ENCODE results near the gene TUSC2. TPM values are rescaled to one million over a fixed set of nuclear protein-coding genes. Genes with fewer than 3 reads are reported as not detected.

Gene TUSC2
- polyA plus RNA-seq, 1 of the 3 experiments (the other 2 are of a cell fraction): 58.7 TPM

DNA sequence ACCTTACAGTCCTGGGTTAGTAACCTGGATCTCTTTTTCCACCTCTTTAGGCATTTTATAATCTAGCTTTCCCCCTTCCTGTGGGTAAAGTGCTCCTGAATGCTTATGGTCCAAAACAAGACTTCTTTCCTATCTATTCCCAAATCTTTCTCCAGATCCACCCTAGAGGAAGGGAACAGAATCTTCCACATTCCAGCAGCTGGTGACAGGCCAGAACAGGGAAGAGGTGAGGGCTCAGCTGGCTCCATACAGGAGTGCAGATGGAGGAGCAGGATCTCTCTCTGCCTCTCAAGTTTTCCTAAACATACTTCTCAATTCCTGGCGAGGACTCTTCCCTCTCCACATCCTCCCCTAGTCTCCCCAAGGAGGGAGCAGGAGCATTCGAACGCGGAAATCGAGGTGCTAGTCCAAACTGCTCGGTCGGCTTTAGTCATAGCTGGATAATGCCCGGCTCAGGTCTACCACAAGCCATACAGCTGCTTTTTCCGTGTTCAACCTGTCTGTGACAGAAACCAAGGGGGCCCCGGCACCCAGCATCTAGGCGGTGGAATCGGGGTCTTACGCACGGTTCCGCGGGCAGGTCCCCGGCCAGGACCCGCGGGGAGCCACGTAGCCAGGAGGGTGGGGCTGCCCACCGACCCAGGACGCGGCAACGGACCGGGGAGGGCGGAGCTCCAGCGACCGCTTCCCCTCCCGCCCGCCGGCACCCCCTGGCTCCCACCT, 8.6 kb upstream of the TUSC2 start:
- Histone ChIP-seq H3K36me3 (replicated peaks in 1 of 2; ENCODE audit: control insufficient read depth in 1 of 2, insufficient read depth in 2 of 2, low read length in 1 of 2) (peaks cover 2 to 6% of the 10 kb centered on the region in 2 experiments), H2AFZ (ENCODE audit: low read depth) (peak overlapping the region; percentile 37), H3K4me1 (ENCODE audit: control insufficient read depth in 1 of 2, insufficient read depth in 2 of 2, low read depth in 1 of 2, low read length in 1 of 2) (peaks cover 10 to 33% of the 10 kb centered on the region in 2 experiments), H3K4me2 (peak overlapping the region; percentile 91), H4K20me1 (ENCODE audit: insufficient read depth) (peaks cover 10% of the 10 kb centered on the region; the same call in 1 of the 2 replicates), H3K9me3 (no peaks in the 10 kb centered on the region), H3K9ac (peak overlapping the region; percentile 78), H3K9me2 (no peaks in the 10 kb centered on the region), H3K79me2 (ENCODE audit: insufficient read depth) (peaks cover 64% of the 10 kb centered on the region), H3K27ac (ENCODE audit: low read depth in 2 of 2, low read length in 1 of 2) (peak overlapping the region; percentile 82 to 86), H3K27me3 (ENCODE audit: insufficient read depth) (no peaks in the 10 kb centered on the region), H3F3A (replicated peaks; ENCODE audit: insufficient read depth) (peaks cover 3% of the 10 kb centered on the region), H3K4me3 (ENCODE audit: low read depth in 2 of 2, low read length in 1 of 2) (peak overlapping the region; percentile 77 to 79)
- WGBS (ENCODE audit: low lambda C conversion rate): 0% methylated on average over 21 of the region's 31 CpGs
- ChIA-PET CTCF (interaction anchor here (0.6 to 6.8 kb wide), 18 partner anchors 9 to 230 kb away, joined by 3 to 60 read pairs (median 4); partner anchors contain the start of genes CYB561D2, HYAL1, HYAL2 and IFRD2), POLR2A (interaction anchor here (0.6 to 3.6 kb wide), 15 partner anchors 9 to 232 kb away, joined by 3 to 38 read pairs (median 4); partner anchors contain the start of genes C3orf18, CYB561D2, HEMK1 and HYAL3)
- no peak for TF ChIP-seq POLR2AphosphoS5 (IDR thresholded peaks at IDR 0.05; ENCODE audit: low read depth, low read length)
- no peak for TF ChIP-seq RXRA (IDR thresholded peaks at IDR 0.05; ENCODE audit: borderline replicate concordance, low read depth)
- no peak for TF ChIP-seq GABPA (IDR thresholded peaks at IDR 0.05; ENCODE audit: low read depth)
- TF ChIP-seq, protein P1, sequence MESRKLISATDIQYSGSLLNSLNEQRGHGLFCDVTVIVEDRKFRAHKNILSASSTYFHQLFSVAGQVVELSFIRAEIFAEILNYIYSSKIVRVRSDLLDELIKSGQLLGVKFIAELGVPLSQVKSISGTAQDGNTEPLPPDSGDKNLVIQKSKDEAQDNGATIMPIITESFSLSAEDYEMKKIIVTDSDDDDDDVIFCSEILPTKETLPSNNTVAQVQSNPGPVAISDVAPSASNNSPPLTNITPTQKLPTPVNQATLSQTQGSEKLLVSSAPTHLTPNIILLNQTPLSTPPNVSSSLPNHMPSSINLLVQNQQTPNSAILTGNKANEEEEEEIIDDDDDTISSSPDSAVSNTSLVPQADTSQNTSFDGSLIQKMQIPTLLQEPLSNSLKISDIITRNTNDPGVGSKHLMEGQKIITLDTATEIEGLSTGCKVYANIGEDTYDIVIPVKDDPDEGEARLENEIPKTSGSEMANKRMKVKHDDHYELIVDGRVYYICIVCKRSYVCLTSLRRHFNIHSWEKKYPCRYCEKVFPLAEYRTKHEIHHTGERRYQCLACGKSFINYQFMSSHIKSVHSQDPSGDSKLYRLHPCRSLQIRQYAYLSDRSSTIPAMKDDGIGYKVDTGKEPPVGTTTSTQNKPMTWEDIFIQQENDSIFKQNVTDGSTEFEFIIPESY (IDR thresholded peaks at IDR 0.05; ENCODE audit: borderline replicate concordance, low read depth): no peak
- TF ChIP-seq MAX (IDR thresholded peaks at IDR 0.05; ENCODE audit: low read depth): no peak
- TF ChIP-seq CHD2 (IDR thresholded peaks at IDR 0.05; ENCODE audit: low read length, partially characterized antibody): no peak
- no peak for TF ChIP-seq SMC3 (IDR thresholded peaks at IDR 0.05; ENCODE audit: low read depth, low read length)
- no peak for TF ChIP-seq FOXM1 (IDR thresholded peaks at IDR 0.05; ENCODE audit: low read depth)
- TF ChIP-seq TAF1 (IDR thresholded peaks at IDR 0.05; ENCODE audit: borderline replicate concordance, low read depth, low read length): no peak
- TF ChIP-seq TEAD4 (IDR thresholded peaks at IDR 0.05; ENCODE audit: borderline replicate concordance, insufficient read depth): no peak
- TF ChIP-seq JUND (IDR thresholded peaks at IDR 0.05): no peak
- TF ChIP-seq NFIC (IDR thresholded peaks at IDR 0.05; ENCODE audit: borderline replicate concordance): no peak
- TF ChIP-seq RAD21 (IDR thresholded peaks at IDR 0.05; ENCODE audit: low read length): no peak
- DNase-seq: no peak
